ENCODE measurements around the gene JAZF1.

Gene JAZF1

GRCh38 chr7:27920281-27920946, 260.2 kb downstream of the JAZF1 start:
- TF ChIP-seq, protein P1, sequence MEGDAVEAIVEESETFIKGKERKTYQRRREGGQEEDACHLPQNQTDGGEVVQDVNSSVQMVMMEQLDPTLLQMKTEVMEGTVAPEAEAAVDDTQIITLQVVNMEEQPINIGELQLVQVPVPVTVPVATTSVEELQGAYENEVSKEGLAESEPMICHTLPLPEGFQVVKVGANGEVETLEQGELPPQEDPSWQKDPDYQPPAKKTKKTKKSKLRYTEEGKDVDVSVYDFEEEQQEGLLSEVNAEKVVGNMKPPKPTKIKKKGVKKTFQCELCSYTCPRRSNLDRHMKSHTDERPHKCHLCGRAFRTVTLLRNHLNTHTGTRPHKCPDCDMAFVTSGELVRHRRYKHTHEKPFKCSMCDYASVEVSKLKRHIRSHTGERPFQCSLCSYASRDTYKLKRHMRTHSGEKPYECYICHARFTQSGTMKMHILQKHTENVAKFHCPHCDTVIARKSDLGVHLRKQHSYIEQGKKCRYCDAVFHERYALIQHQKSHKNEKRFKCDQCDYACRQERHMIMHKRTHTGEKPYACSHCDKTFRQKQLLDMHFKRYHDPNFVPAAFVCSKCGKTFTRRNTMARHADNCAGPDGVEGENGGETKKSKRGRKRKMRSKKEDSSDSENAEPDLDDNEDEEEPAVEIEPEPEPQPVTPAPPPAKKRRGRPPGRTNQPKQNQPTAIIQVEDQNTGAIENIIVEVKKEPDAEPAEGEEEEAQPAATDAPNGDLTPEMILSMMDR (conservative IDR thresholded peaks at IDR 0.05; ENCODE audit: low read length), result no peak
- H3K4me3 ChIP-seq (ENCODE audit: low read length), result no peak overlapping the region
- DNase-seq (ENCODE audit: low read depth), result no peak

DNA sequence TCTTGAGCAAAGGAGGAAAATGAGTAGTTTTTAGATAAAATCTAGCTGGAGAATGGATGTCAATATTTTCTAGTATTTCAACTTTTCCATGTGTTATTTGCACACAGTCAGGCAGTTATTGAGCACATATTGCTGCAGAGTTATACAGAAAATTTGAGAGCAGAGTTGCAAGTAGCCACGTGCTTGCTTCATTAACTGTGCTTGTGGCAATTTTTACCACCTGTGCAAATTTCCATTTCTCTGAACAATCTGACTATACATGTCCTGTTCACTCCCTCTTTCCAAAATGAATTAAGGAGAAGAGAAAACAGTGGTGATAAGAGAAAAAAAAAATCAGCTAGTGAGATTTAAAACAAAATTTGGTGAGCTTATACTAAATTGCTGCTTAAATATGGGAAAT, 262.1 kb downstream of the JAZF1 start:
- TF ChIP-seq, protein P1 (conservative IDR thresholded peaks at IDR 0.05; ENCODE audit: low read length), result no peak
- no peak overlapping the region for H3K4me3 ChIP-seq (ENCODE audit: low read length)
- no peak for DNase-seq (ENCODE audit: low read depth)

DNA sequence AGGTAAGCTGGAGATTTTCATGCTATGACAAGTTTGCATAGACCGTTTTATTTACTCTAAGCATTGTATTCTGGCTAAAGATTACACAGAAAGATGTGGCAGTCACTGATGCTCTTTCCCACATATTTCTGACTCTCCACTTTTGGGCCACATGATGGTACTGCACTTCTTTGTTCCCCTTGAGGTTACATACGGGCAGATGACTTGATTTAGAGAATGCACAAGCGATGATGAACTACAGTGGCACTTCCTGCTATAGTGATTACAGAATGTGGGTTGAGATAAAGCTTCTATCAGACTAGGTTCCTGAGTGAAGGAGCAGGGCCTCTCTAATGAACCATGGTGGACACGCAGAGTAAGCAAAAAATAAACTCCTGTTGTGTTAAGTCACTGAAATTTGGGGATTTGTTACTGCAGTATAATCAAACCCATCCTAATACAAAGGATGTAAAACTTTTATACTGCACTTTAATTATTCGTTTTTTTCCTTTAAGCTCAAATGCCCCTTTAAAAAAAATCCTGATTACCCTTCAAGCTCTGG, 262.8 kb downstream of the JAZF1 start:
- peak; percentile 40 for DNase-seq (ENCODE audit: low read depth)

GRCh38 chr7:27917119-27917518, 263.5 kb downstream of the JAZF1 start:
- no peak overlapping the region for H3K4me3 ChIP-seq (ENCODE audit: low read length)
- TF ChIP-seq, protein P1 (conservative IDR thresholded peaks at IDR 0.05; ENCODE audit: low read length), result no peak
- no peak for DNase-seq (ENCODE audit: low read depth)

More for the DNA sequence above, 262.8 kb downstream of the JAZF1 start:
- TF ChIP-seq, protein P1 (conservative IDR thresholded peaks at IDR 0.05; ENCODE audit: low read length), result no peak
- no peak overlapping the region for H3K4me3 ChIP-seq (ENCODE audit: low read length)

- no peak overlapping the region for H3K4me3 ChIP-seq (ENCODE audit: low read length)
- no peak for DNase-seq (ENCODE audit: low read depth)
- TF ChIP-seq, protein P1 (conservative IDR thresholded peaks at IDR 0.05; ENCODE audit: low read length), result no peak
These were observed 264.2 kb downstream of the JAZF1 start for GRCh38 chr7:27916372-27916771.

GRCh38 chr7:27914409-27914808, 266.2 kb downstream of the JAZF1 start:
- TF ChIP-seq, protein P1 (conservative IDR thresholded peaks at IDR 0.05; ENCODE audit: low read length), result no peak
- H3K4me3 ChIP-seq (ENCODE audit: low read length), result no peak overlapping the region
- no peak for DNase-seq (ENCODE audit: low read depth)

- no peak overlapping the region for H3K4me3 ChIP-seq (ENCODE audit: low read length)
- DNase-seq (ENCODE audit: low read depth), result no peak
- TF ChIP-seq, protein P1 (conservative IDR thresholded peaks at IDR 0.05; ENCODE audit: low read length), result no peak
These were observed 267.8 kb downstream of the JAZF1 start for GRCh38 chr7:27912751-27913150.
